Spleen (tissue), 13 donors: ENCODE data around the gene RAB43. TPM values are rescaled to one million over a fixed set of nuclear protein-coding genes. Genes with fewer than 3 reads are reported as not detected.
"Not testable (repeated sequence)": the region's sequence is repeated elsewhere in the genome, so short reads cannot be mapped to it uniquely, and the experiment has no call there.

ENCODE experiments used
- DNase-seq: peaks from one replicate; pipeline ENCODE4 v3.0.0-alpha.2; 2020
- H3K27ac ChIP-seq, 8 donors: fragments of 200-600 bp; sonication (generic) in 7 of 8; 1 replicate in 4 of 8; 2 replicates in 4 of 8; pipeline versions ENCODE4 v1.5.0 to v1.8.0; 2016 to 2021; ENCODE audit warnings: inconsistent platforms in 4 of 8, mild to moderate bottlenecking in 4 of 8, moderate library complexity in 1 of 8
- H3K27me3 ChIP-seq, 7 donors: fragments of 200-600 bp; sonication (generic) in 6 of 7; replicated peaks in 1 of 7; 1 replicate in 4 of 7; 2 replicates in 3 of 7; pipeline versions ENCODE4 v1.5.0 to v1.8.0; 2016 to 2021; ENCODE audit warnings: inconsistent platforms in 3 of 7, mild to moderate bottlenecking in 1 of 7
- H3K36me3 ChIP-seq, 6 donors: fragments of 200-600 bp; sonication (generic) in 5 of 6; 1 replicate in 4 of 6; 2 replicates in 2 of 6; pipeline versions ENCODE4 v1.5.0 to v1.8.0; 2016 to 2021; ENCODE audit warnings: inconsistent platforms in 2 of 6
- H3K4me1 ChIP-seq, 6 donors: fragments of 200-600 bp; sonication (generic) in 5 of 6; 1 replicate in 3 of 6; 2 replicates in 3 of 6; pipeline versions ENCODE4 v1.5.0 to v1.8.0; 2016 to 2021; ENCODE audit warnings: inconsistent platforms in 3 of 6
- H3K4me3 ChIP-seq, 8 donors: fragments of 200-600 bp; sonication (generic) in 7 of 8; 1 replicate in 4 of 8; 2 replicates in 4 of 8; pipeline versions ENCODE4 v1.5.0 to v1.8.0; 2016 to 2021; ENCODE audit warnings: inconsistent platforms in 4 of 8, mild to moderate bottlenecking in 4 of 8, moderate library complexity in 2 of 8
- H3K9me3 ChIP-seq, 8 donors: fragments of 200-600 bp; sonication (generic) in 7 of 8; 1 replicate in 4 of 8; 2 replicates in 4 of 8; pipeline versions ENCODE4 v1.5.0 to v1.8.0; 2016 to 2021; ENCODE audit warnings: inconsistent platforms in 4 of 8
- CTCF ChIP-seq, 11 experiments: fragments of 200-600 bp in 7 of 11; fragments of 450-650 bp in 4 of 11; sonication (generic) in 4 of 11; IDR thresholded peaks in 8 of 11; conservative IDR thresholded peaks in 3 of 11; 1 replicate in 7 of 11; 2 replicates in 4 of 11; pipeline versions ENCODE4 v1.4.0 to v1.8.0; 2016 to 2021; ENCODE audit warnings: antibody characterized with exemption in 11 of 11, inconsistent platforms in 4 of 11, mild to moderate bottlenecking in 1 of 11
- POLR2A ChIP-seq, 3 donors: fragments of 450-650 bp; IDR thresholded peaks; one replicate each; pipeline ENCODE4 v1.5.1; 2017; ENCODE audit warnings: antibody characterized with exemption in 3 of 3, mild to moderate bottlenecking in 1 of 3
- POLR2AphosphoS5 ChIP-seq, 3 donors: sonication (generic); formaldehyde crosslinking; IDR thresholded peaks; one replicate each; pipeline ENCODE4 v1.5.1; 2017; ENCODE audit warnings: antibody characterized with exemption in 3 of 3
- WGBS, 5 donors: extraction: QIAGEN DNeasy Blood & Tissue Kit in 3 of 5; methylation state at CpG; one replicate each; pipeline versions ENCODE4 v1.1.5 to v1.1.7; 2013 to 2018; 5-methylcytosine and 5-hydroxymethylcytosine counted together
- intact Hi-C: fragments of 100-400 bp; cut with DNase I; formaldehyde crosslinking; loops from one replicate; pipeline ENCODE4 v1.15.0; 2023; ENCODE audit warnings: low total_unique reads
- long read RNA-seq, 2 donors: transcript quantifications; one replicate each; lab custom pipeline, GENCODE V29; 2026
- polyA plus RNA-seq, 3 donors: library from polyadenylated mRNA; stranded (reverse); fragments of 200-250 nt; gene quantifications; one replicate each; pipeline ENCODE4 v1.2.1, GENCODE V29; 2013
- total RNA-seq, 7 donors: library from RNA; depleted of rRNA in 3 of 7; stranded (reverse); fragments of >200 nt in 3 of 7; fragmentation: NEBNext Ultra II Directional in 4 of 7; extraction: Animal tissue kit (Norgen Biotek cat#: 25700) in 4 of 7; gene quantifications; one replicate each; pipeline versions ENCODE4 v1.1.0 to v1.2.1, GENCODE V29; 2016 to 2021
- donor health status: healthy with polysubstance abuse.
- donor health status: DM: no; HTN: no; CAD: no; lungs with moderate emphysema.
- donor health status: DM: no; HTN: no; CAD: no.
- donor health status: Bipolar disorder and iron deficiency.
- donor health status: healthy.
- donor health status: DM: no; HTN: no; CAD: no.
- donor health status: DM: yes; HTN: yes; CAD: no.

Gene RAB43
- 10 to 100 TPM; 26.7 to 49.6 (median 31.9) TPM for total RNA-seq
- 10 to 100 TPM in 1 of 3 donors, 1 to 10 TPM in 2; 3.1 to 12.5 (median 3.2) TPM for polyA plus RNA-seq
- long read RNA-seq, donor 1, full-length matches to known transcripts, result 13 of 13 reads
- long read RNA-seq, donor 1, partial matches to known transcripts, result 0 of 13 reads
- long read RNA-seq, donor 1, other reads (novel, unspliced or antisense), result 0 of 13 reads
- long read RNA-seq, donor 2, full-length matches to known transcripts, result 5 of 5 reads
- long read RNA-seq, donor 2, partial matches to known transcripts, result 0 of 5 reads
- long read RNA-seq, donor 2, other reads (novel, unspliced or antisense), result 0 of 5 reads

GRCh38 chr3:129121792-129122411 lies at the start of gene RAB43:
Gene RAB43, minus strand, starts transcription at chr3:129121804. Its CDS starts 315 bp downstream, at chr3:129121489.
- Histone ChIP-seq H3K4me1 (peaks cover 29 to 57% (median 50%) of the 10 kb centered on the region in 6 donors), H3K27ac (peak within 1 kb of the TSS; percentile 87 to 97 (median 94)), H3K9me3 (no peaks in the 10 kb centered on the region), H3K36me3 (peaks cover 0 to 38% (median 0%) of the 10 kb centered on the region in 6 donors), H3K27me3 (no peaks in the 10 kb centered on the region), H3K4me3 (peak within 1 kb of the TSS; percentile 65 to 94 (median 84))
- WGBS, 5 donors, result 3 to 8% (median 7%) methylated on average over 39 to 60 of the region's 60 CpGs
- TF ChIP-seq CTCF (IDR thresholded peaks at IDR 0.05 in 8 of 11, conservative IDR thresholded peaks at IDR 0.05 in 3 of 11) (no peak), POLR2A (IDR thresholded peaks at IDR 0.05) (no peak), POLR2AphosphoS5 (IDR thresholded peaks at IDR 0.05) (no peak)
- peak; percentile 95 for DNase-seq
- intact Hi-C loops, result no loop called here

GRCh38 chr3:129166579-129167332 lies 45.2 kb upstream of the RAB43 start:
- 89 to 96% (median 93%) methylated on average over 15 of the region's 15 CpGs for WGBS, 5 donors
- H3K27ac ChIP-seq, result no peak overlapping the region
- H3K36me3 ChIP-seq, result peaks cover 7 to 75% (median 60%) of the 10 kb centered on the region in 6 donors
- H3K4me3 ChIP-seq, result no peak overlapping the region
- peaks cover 4 to 36% (median 16%) of the 10 kb centered on the region in 6 donors for H3K4me1 ChIP-seq
- TF ChIP-seq POLR2AphosphoS5 (IDR thresholded peaks at IDR 0.05) (peak in 2 of 3 donors; percentile 36 to 55), POLR2A (IDR thresholded peaks at IDR 0.05) (no peak), CTCF (IDR thresholded peaks at IDR 0.05 in 8 of 11, conservative IDR thresholded peaks at IDR 0.05 in 3 of 11) (no peak)
- DNase-seq, result no peak
- H3K9me3 ChIP-seq, result no peaks in the 10 kb centered on the region
- intact Hi-C loops, result no loop called here
- H3K27me3 ChIP-seq, result no peaks in the 10 kb centered on the region

- intact Hi-C loops, DNase-seq, H3K27ac ChIP-seq, H3K9me3 ChIP-seq, H3K27me3 ChIP-seq, H3K4me3 ChIP-seq: not testable (repeated sequence)
- peaks cover 4 to 27% (median 13%) of the 10 kb centered on the region in 6 donors for H3K4me1 ChIP-seq
- H3K36me3 ChIP-seq, result peaks cover 4 to 63% (median 49%) of the 10 kb centered on the region in 6 donors
- TF ChIP-seq POLR2AphosphoS5 (IDR thresholded peaks at IDR 0.05), result peak in 2 of 3 donors; percentile 37 to 55
- WGBS, 5 donors, result 95 to 98% (median 97%) methylated on average over 8 of the region's 8 CpGs
Observed at GRCh38 chr3:129165594-129165993, 44.0 kb upstream of the RAB43 start.

GRCh38 chr3:129164500-129164899 lies 42.9 kb upstream of the RAB43 start:
- TF ChIP-seq POLR2AphosphoS5 (IDR thresholded peaks at IDR 0.05) (no peak), CTCF (IDR thresholded peaks at IDR 0.05 in 8 of 11, conservative IDR thresholded peaks at IDR 0.05 in 3 of 11) (no peak), POLR2A (IDR thresholded peaks at IDR 0.05) (no peak)
- intact Hi-C loops, result no loop called here
- peaks cover 10 to 32% (median 22%) of the 10 kb centered on the region in 6 donors for H3K4me1 ChIP-seq
- no peak for DNase-seq
- H3K4me3 ChIP-seq, result no peak overlapping the region
- H3K27me3 ChIP-seq, result no peaks in the 10 kb centered on the region
- 84 to 91% (median 89%) methylated on average over 7 of the region's 7 CpGs for WGBS, 5 donors
- H3K36me3 ChIP-seq, result peaks cover under 1 to 52% (median 38%) of the 10 kb centered on the region in 6 donors
- no peaks in the 10 kb centered on the region for H3K9me3 ChIP-seq
- H3K27ac ChIP-seq, result no peak overlapping the region
